OCI-LY7 (cell line): Measurements from ENCODE around the gene B3GAT3.

Experiments
- CTCF ChIP-seq: fragments of 200-600 bp; sonication (generic); conservative IDR thresholded peaks from 2 replicates; pipeline ENCODE4 v1.5.1; 2014; ENCODE audit warnings: mild to moderate bottlenecking, antibody characterized with exemption, low read length, moderate library complexity, mixed read lengths
- EZH2phosphoT487 ChIP-seq: fragments of 200-600 bp; sonication (generic); IDR thresholded peaks from 2 replicates; pipeline ENCODE4 v1.6.1; 2018; ENCODE audit warnings: low read depth, borderline replicate concordance, mild to moderate bottlenecking, mixed run types, antibody characterized with exemption, low read length, moderate library complexity, mixed read lengths

- no peak for TF ChIP-seq CTCF
- no peak for TF ChIP-seq EZH2phosphoT487
Observed at GRCh38 chr11:62601122-62601371, 20.7 kb downstream of the B3GAT3 start.
